Measurements from ENCODE around the gene UPF2.
"Not testable (repeated sequence)": the region's sequence is repeated elsewhere in the genome, so short reads cannot be mapped to it uniquely, and the experiment has no call there.

UPF2 gene

GRCh38 chr10:11901833-11902475 is 140.7 kb downstream of the UPF2 start:
- no peak for DNase-seq

DNA sequence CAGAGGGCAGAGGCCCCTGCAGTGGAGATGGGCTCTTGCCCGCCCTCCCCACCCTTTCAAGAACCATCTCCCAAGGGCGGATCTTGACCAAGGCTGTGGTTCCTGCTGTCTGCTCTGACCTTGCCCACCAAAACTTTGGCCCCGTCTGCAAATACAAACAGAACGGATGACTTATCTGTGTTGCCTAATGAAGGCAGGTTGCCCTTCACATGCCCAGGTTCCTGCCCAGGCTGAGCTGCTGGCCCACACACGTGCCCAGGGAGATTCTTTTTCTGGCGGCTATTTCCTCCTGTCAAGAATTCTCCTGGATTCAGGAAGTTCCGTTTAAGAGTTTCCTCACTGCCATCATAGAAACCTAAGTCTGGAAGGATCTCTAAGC is 141.2 kb downstream of the UPF2 start:
- DNase-seq, result no peak

DNA sequence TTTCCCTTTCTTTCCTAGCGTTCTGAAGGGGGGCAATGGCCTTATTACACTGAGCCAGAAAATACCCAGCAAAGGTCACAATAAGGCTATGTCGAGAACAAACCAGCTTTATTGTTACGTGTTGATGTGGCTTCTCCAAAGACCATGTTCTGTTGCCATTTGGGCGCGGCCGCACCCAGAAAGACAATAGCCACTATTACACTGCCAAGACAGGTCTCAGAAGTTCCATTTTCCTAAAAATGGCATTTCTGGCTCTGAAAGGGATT is 141.6 kb downstream of the UPF2 start:
- DNase-seq, result no peak

- DNase-seq, result no peak
Measured at GRCh38 chr10:11899067-11899876, 143.3 kb downstream of the UPF2 start.

GRCh38 chr10:11898372-11899066 is 144.1 kb downstream of the UPF2 start:
- DNase-seq, result no peak

GRCh38 chr10:11898033-11898371 is 144.6 kb downstream of the UPF2 start:
- DNase-seq, result no peak

DNA sequence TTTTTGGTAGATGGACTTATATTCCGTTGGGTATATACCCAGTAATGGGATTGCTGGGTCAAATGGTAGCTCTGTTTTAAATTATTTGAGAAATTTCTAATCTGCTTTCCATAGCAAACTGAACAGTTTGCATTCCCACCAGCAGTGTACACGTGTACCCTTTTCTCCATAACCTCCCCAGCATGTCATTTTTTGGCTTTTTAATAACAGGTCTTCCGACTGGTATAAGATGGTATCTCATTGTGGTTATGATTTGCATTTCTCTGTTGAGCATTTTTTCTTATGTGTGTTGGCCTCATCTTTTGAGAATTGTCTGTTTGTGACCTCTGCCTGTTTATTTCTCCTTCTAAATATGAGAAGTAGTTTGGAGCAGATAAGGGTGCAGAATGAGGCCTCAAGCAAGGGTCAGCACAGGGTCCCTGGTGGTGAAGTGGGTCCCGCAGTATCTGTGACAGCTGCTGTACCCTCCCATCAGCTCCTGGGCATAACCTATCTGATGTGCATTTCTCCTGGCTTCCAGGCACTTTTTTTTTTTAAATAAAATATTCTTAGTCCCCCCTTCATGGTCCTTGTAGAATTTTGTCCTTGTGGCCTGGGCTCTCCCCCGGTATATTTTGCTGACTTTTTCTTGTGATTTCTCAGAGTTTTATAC is 145.9 kb downstream of the UPF2 start:
- no peak for DNase-seq

DNA sequence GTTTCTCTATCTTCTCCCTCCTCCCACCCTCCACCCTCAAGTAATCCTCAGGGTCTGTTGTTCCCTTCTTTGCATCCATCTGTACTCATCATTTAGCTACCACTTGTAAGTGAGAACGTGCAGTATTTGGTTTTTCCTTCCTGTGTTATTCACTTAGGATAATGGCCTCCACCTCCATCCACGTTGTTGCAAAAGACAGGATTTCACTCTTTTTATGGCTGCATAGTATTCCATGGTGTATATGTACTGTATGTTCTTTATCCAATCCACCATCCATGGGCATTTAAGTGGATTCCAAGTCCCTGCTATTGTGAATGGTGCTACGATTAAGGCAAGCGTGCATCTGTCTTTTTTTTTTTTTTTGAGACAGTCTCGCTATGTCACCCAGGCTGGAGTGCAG is 147.0 kb downstream of the UPF2 start:
- DNase-seq, result no peak

DNA sequence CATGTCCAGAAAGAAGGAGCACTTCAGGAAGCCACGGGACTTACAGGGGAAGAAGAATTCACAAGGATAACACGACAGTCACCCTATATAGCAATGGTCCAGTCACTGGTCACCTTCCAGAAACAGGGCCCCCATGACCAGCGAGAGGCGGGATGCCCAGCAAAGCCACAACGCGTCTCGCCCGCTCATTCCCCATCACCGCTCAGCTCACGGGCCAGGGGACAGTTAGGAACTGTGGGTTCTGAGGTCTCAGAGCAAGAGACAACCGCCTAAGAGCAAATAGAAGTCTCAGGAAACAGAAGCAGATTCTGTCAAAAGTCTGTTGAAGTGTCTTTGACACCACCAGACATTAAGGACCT is 147.5 kb downstream of the UPF2 start:
- DNase-seq, result no peak

DNA sequence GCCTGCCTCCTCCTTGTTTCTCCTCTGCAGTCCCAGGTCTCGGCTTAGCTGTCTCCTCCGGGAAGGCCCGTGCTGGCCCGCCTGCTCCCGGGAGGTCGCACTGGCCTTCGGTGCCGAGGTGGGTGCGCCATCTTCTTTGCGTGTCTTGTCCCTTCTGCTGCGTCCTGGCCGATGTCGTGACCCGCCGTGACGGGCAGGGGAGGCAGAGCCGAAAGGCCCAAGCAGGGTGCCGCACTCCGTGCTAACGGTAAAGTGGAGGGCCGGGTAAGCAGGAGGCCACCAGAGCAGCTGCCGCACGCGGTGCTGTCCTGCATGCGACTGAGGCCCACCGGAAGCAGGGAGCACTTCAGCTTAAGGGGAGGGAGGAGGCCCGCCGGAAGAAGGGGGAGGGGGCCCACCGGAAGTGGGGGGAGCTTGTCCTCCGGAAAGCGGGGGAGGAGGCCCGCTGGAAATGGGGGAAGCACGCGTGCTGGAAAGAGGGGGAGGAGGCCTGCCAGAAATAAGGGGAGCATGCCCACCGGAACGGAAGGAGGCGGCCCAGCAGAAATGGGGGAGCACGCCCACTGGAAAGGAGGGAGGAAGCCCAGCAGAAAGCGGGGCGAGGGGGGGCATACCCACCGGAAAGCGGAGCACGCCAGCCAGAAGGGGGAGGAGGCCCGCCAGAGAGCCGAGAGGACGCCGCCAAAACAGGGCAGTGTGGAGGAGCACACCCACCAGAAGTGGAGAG is 148.1 kb downstream of the UPF2 start:
- no peak for DNase-seq

GRCh38 chr10:11893749-11894278 is 148.8 kb downstream of the UPF2 start:
- no peak for DNase-seq

DNA sequence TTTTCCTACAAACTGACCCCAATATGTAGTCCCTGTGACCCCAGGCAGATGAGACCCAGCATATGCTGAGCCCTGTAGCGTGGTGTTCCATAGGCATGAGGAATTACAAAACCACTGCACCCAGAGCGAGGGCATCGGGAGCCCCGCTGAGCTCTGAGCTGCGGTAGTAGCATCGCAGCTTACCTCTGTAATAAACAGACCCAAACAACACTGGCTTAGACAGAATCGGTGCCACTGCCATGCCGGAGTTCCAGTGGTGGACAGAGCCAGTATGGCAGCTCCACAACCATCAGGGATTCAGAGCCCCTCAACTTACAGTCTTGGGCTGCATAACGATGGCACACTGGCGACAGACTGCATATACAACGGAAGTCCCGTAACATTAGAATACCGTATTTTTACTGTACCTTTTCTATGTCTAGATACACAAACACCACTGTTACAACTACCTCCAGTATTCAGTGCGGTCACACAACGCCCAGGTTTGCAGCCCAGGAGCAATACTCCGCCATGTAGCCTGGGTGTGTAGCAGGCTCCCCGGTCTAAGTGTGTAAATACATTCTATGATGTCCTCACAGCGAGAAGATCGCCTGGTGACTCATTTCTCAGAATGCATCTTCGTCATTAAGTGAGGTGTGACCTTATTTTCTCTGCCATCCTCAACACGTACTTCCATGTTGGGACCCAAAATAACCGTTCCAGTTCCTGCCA is 150.7 kb downstream of the UPF2 start:
- DNase-seq, result no peak

GRCh38 chr10:11889263-11889662 is 153.3 kb downstream of the UPF2 start:
- DNase-seq, result not testable (repeated sequence)

DNA sequence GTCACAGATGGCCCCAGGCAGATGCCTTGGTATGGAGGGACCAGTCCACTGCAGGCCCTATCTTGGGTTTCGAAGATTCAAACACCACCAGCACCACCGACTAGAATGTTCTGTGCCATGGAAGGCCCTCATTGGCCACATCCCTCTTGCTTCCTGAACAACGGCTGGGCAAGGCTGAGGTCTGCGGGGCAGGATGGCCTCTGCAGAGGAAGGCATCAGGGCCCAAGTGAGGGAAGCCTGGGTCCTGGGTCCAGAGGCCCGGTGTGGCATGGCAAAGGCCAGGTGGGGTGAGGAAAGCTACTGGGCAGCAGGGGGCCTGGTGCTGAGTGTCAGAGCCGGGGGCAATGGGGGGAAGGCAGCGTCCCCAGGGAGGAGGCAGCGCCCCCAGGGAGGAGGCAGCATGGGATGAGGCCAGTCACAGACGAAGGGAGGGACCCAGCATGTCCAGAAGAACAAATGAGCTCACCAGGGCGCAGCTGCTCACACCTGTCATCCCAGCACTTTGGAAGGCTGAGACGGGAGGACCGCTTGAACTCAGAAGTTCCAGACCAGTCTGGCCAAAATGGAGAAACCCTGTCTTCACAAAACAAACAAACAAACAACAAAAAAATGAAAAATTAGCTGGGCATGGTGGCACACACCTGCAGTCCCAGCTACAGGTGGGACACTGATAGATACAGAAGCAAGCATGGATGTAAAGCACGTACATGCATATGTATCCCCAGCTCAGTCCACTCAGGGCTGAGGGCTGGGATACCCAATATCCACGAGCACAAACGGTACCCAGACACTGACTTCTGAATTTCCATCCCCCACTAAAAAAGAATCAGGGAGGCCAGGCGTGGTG is 155.0 kb downstream of the UPF2 start:
- DNase-seq, result no peak

GRCh38 chr10:11886851-11887250 is 155.8 kb downstream of the UPF2 start:
- DNase-seq, result no peak

GRCh38 chr10:11886138-11886474 is 156.5 kb downstream of the UPF2 start:
- DNase-seq, result no peak

DNA sequence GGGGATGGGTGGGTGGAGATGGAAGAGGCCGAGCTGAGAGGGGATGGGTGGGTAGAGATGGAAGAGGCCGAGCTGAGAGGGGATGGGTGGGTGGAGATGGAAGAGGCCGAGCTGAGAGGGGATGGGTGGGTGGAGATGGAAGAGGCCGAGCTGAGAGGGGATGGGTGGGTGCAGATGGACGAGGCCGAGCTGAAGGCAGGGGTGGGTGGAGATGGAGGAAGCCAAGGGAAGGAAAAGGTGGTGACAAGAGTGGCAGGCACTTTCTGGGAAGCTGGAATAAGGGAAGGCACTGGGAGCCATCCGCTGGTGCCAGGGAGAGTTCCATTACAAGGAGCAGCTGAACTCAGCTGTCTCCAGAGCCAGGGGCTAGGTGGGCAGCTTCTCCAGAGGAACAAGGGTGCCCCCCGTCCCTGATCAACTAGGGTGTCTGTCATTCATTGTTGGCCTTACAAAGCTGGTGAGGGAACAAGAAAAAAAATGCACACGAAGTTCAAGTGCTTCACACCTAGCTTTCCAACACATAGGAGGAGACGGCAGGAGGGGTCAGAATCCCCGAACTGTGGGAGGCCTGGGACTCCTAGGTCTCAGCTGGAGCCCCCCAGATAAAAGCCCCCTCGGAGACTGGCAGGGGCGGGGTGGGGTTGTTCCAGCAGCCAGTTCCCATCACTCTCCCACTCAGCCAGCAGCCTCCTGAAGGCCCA is 157.0 kb downstream of the UPF2 start:
- DNase-seq, result no peak

GRCh38 chr10:11884706-11885423 is 157.7 kb downstream of the UPF2 start:
- no peak for DNase-seq

GRCh38 chr10:11882646-11883375 is 159.8 kb downstream of the UPF2 start:
- no peak for DNase-seq

All from activated naive CD4-positive, alpha-beta T cell (primary cell).